Amniotic stem cell (primary cell): ENCODE measurements around the gene TXNRD1.

Experiments used
- DNase-seq: peaks from one replicate; lab custom pipeline; 2025; lab: John Stamatoyannopoulos, UW

TXNRD1 gene

GRCh38 chr12:104350211-104351056 lies 134.9 kb downstream of the TXNRD1 start:
- DNase-seq: no peak

GRCh38 chr12:104351057-104351983 lies 135.7 kb downstream of the TXNRD1 start:
- no peak for DNase-seq

GRCh38 chr12:104352106-104352713 lies 136.6 kb downstream of the TXNRD1 start:
- DNase-seq: no peak

GRCh38 chr12:104353012-104353981 lies 137.7 kb downstream of the TXNRD1 start:
- DNase-seq: no peak

GRCh38 chr12:104354167-104354867 lies 138.7 kb downstream of the TXNRD1 start:
- DNase-seq: no peak

- DNase-seq: no peak
Measured at GRCh38 chr12:104354868-104355570, 139.4 kb downstream of the TXNRD1 start.

GRCh38 chr12:104355630-104356029 lies 140.1 kb downstream of the TXNRD1 start:
- no peak for DNase-seq

GRCh38 chr12:104356231-104357115 lies 140.9 kb downstream of the TXNRD1 start:
- no peak for DNase-seq

GRCh38 chr12:104357421-104357952 lies 141.9 kb downstream of the TXNRD1 start:
- no peak for DNase-seq

GRCh38 chr12:104358353-104359003 lies 142.9 kb downstream of the TXNRD1 start:
- DNase-seq: no peak

GRCh38 chr12:104359216-104359615 lies 143.6 kb downstream of the TXNRD1 start:
- DNase-seq: no peak

- DNase-seq: no peak
Measured at GRCh38 chr12:104360157-104360556, 144.6 kb downstream of the TXNRD1 start.

- no peak for DNase-seq
Measured at GRCh38 chr12:104360983-104361707, 145.6 kb downstream of the TXNRD1 start.

- no peak for DNase-seq
Measured at GRCh38 chr12:104365921-104366410, 150.4 kb downstream of the TXNRD1 start.

- DNase-seq: no peak
Measured at GRCh38 chr12:104369708-104370107, 154.1 kb downstream of the TXNRD1 start.

- no peak for DNase-seq
Measured at GRCh38 chr12:104371043-104371870, 155.7 kb downstream of the TXNRD1 start.
